ENCODE data around the gene KDM5B.

KDM5B gene

DNA sequence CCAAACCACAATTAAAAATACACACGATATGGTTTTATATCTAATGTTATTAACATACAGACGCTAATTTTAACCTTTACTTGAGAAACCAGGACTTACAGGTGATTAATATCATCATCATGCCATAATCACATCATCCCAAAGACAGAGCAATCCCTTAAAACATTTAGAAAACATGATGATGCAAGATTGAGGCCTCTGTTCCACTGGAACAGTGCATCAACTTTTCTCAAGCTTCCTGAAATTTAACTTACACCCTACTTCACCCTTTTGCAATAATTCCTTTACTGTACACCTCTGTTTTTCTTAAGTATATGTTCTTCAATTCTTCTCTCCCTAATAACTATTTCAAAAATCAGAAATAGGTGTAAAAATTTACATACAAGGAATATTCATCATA lies 38.1 kb downstream of the KDM5B start:
- TF ChIP-seq, protein P1, sequence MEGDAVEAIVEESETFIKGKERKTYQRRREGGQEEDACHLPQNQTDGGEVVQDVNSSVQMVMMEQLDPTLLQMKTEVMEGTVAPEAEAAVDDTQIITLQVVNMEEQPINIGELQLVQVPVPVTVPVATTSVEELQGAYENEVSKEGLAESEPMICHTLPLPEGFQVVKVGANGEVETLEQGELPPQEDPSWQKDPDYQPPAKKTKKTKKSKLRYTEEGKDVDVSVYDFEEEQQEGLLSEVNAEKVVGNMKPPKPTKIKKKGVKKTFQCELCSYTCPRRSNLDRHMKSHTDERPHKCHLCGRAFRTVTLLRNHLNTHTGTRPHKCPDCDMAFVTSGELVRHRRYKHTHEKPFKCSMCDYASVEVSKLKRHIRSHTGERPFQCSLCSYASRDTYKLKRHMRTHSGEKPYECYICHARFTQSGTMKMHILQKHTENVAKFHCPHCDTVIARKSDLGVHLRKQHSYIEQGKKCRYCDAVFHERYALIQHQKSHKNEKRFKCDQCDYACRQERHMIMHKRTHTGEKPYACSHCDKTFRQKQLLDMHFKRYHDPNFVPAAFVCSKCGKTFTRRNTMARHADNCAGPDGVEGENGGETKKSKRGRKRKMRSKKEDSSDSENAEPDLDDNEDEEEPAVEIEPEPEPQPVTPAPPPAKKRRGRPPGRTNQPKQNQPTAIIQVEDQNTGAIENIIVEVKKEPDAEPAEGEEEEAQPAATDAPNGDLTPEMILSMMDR (IDR thresholded peaks at IDR 0.05; ENCODE audit: low read depth, low read length) = no peak
- Histone ChIP-seq H3K27ac (no peak overlapping the region), H3K9me3 (ENCODE audit: severe bottlenecking) (no peaks in the 10 kb centered on the region)

DNA sequence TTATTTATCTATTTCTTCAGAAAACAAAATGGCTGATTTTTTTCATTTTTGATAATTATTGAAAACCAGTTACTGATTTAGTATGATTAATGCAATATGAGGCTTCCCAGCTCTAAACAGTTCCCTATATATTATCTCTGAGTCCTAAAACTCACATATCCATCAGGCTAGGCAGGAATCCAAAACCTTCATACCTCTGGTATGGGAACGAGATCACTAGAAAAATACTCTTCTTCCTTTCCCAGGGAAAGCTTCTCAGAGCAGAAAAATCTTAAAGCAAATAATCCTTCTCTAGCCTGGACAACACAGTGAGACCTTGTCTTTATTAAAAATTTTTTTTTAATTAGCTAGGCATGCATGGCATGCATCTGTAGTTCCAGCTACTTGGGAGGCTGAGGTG lies 42.5 kb downstream of the KDM5B start:
- Histone ChIP-seq H3K36me3 (peaks cover 76% of the 10 kb centered on the region), H3K4me3 (ENCODE audit: low read depth, low read length) (no peak overlapping the region), H3K27ac (no peak overlapping the region), H3K27me3 (ENCODE audit: insufficient read depth, low read depth, severe bottlenecking) (no peaks in the 10 kb centered on the region), H3K9me3 (ENCODE audit: severe bottlenecking) (no peaks in the 10 kb centered on the region)
- TF ChIP-seq, protein P1 (IDR thresholded peaks at IDR 0.05; ENCODE audit: low read depth, low read length) = no peak
- no peak for DNase-seq

More for the DNA sequence above, 38.1 kb downstream of the KDM5B start:
- H3K36me3 ChIP-seq = peaks cover 76% of the 10 kb centered on the region
- H3K4me3 ChIP-seq (ENCODE audit: low read depth, low read length) = no peak overlapping the region
- no peaks in the 10 kb centered on the region for H3K27me3 ChIP-seq (ENCODE audit: insufficient read depth, low read depth, severe bottlenecking)
- no peak for DNase-seq

- H3K9me3 ChIP-seq (ENCODE audit: severe bottlenecking) = no peaks in the 10 kb centered on the region
- no peaks in the 10 kb centered on the region for H3K27me3 ChIP-seq (ENCODE audit: insufficient read depth, low read depth, severe bottlenecking)
- no peak overlapping the region for H3K4me3 ChIP-seq (ENCODE audit: low read depth, low read length)
- TF ChIP-seq, protein P1 (IDR thresholded peaks at IDR 0.05; ENCODE audit: low read depth, low read length) = no peak
- DNase-seq = no peak
- peaks cover 94% of the 10 kb centered on the region for H3K36me3 ChIP-seq
- no peak overlapping the region for H3K27ac ChIP-seq
Observed at GRCh38 chr1:202762019-202762418, 46.2 kb downstream of the KDM5B start.

DNA sequence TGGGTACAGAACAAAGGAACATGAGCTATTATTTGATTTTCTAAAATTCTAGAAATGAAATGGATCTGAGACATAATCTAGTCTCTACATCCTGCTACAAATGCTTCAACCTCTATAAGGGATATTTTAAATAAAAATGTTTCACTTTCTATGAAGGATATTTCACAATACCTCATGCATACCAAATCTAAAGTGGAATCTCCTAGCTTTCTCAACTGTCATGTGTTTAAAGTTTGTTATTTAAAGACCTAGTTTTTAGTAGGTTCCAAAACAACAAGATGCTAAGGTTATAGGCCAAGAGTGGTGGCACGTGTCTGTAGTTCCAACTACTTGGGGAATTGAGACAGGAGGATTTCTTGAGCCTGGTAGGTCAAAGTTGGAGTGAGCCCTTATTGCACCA lies 47.6 kb downstream of the KDM5B start:
- TF ChIP-seq, protein P1 (IDR thresholded peaks at IDR 0.05; ENCODE audit: low read depth, low read length) = no peak
- H3K36me3 ChIP-seq = peaks cover 95% of the 10 kb centered on the region
- H3K9me3 ChIP-seq (ENCODE audit: severe bottlenecking) = no peaks in the 10 kb centered on the region
- DNase-seq = no peak
- H3K4me3 ChIP-seq (ENCODE audit: low read depth, low read length) = no peak overlapping the region
- no peaks in the 10 kb centered on the region for H3K27me3 ChIP-seq (ENCODE audit: insufficient read depth, low read depth, severe bottlenecking)
- no peak overlapping the region for H3K27ac ChIP-seq

GRCh38 chr1:202756391-202756790 lies 51.8 kb downstream of the KDM5B start:
- Histone ChIP-seq H3K4me3 (ENCODE audit: low read depth, low read length) (no peak overlapping the region), H3K36me3 (peaks cover 96% of the 10 kb centered on the region), H3K27ac (no peak overlapping the region), H3K9me3 (ENCODE audit: severe bottlenecking) (no peaks in the 10 kb centered on the region), H3K27me3 (ENCODE audit: insufficient read depth, low read depth, severe bottlenecking) (no peaks in the 10 kb centered on the region)
- TF ChIP-seq, protein P1 (IDR thresholded peaks at IDR 0.05; ENCODE audit: low read depth, low read length) = no peak
- no peak for DNase-seq

GRCh38 chr1:202754293-202754692 lies 53.9 kb downstream of the KDM5B start:
- H3K9me3 ChIP-seq (ENCODE audit: severe bottlenecking) = no peaks in the 10 kb centered on the region
- no peak for DNase-seq
- peaks cover 89% of the 10 kb centered on the region for H3K36me3 ChIP-seq
- no peaks in the 10 kb centered on the region for H3K27me3 ChIP-seq (ENCODE audit: insufficient read depth, low read depth, severe bottlenecking)
- no peak overlapping the region for H3K27ac ChIP-seq
- TF ChIP-seq, protein P1 (IDR thresholded peaks at IDR 0.05; ENCODE audit: low read depth, low read length) = no peak
- no peak overlapping the region for H3K4me3 ChIP-seq (ENCODE audit: low read depth, low read length)
